Effector memory CD4-positive, alpha-beta T cell (primary cell): Measurements from ENCODE around the gene GREB1L.

ENCODE experiments used
- DNase-seq, 3 donors: peaks; one replicate each; pipeline ENCODE4 v3.0.0-alpha.2; 2020
- H3K27ac ChIP-seq: 2 replicates; pipeline ENCODE4 v1.7.0; 2013; ENCODE audit warnings: mild to moderate bottlenecking, low read length, moderate library complexity; ENCODE audit not compliant: insufficient read depth, poor library complexity, severe bottlenecking
- H3K27me3 ChIP-seq: replicated peaks from 2 replicates; pipeline ENCODE4 v1.7.0; 2013; ENCODE audit warnings: mild to moderate bottlenecking, low read length; ENCODE audit not compliant: insufficient read depth, control insufficient read depth, poor library complexity, severe bottlenecking
- H3K36me3 ChIP-seq: 2 replicates; pipeline ENCODE4 v1.7.0; 2013; ENCODE audit warnings: mild to moderate bottlenecking, low read length, moderate library complexity; ENCODE audit not compliant: control insufficient read depth, insufficient read depth
- H3K4me1 ChIP-seq: 2 replicates; pipeline ENCODE4 v1.7.0; 2013; ENCODE audit warnings: low read length, mild to moderate bottlenecking; ENCODE audit not compliant: control insufficient read depth, insufficient read depth, poor library complexity, severe bottlenecking
- H3K4me3 ChIP-seq: 2 replicates; pipeline ENCODE4 v1.7.0; 2013; ENCODE audit warnings: low read length, low read depth, mild to moderate bottlenecking; ENCODE audit not compliant: insufficient read depth, poor library complexity, severe bottlenecking
- H3K9me3 ChIP-seq: 2 replicates; pipeline ENCODE4 v1.7.0; 2013; ENCODE audit warnings: mild to moderate bottlenecking, low read length, moderate library complexity; ENCODE audit not compliant: control insufficient read depth

The GREB1L gene

DNA sequence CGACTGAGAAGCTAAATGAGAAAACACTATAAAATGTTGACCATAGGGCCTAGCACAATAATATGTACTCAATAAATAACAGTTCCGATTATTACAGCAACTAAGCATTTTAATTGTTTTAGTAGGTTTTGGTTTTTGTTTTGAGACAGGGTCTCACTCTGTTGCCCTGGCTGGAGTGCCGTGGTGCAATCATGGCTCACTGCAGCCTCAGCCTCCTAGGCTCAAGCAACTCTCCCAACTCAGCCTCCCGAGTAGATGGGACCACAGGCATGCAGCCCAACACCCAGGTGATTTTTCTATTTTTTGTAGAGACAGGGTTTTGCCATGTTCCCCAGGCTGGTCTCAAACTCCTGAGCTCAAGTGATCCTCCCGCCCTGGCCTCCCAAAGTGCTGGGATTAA lies 304.4 kb downstream of the GREB1L start:
- Histone ChIP-seq H3K27ac (no peak overlapping the region), H3K9me3 (no peaks in the 10 kb centered on the region), H3K4me3 (no peak overlapping the region), H3K27me3 (no peaks in the 10 kb centered on the region), H3K36me3 (peaks cover 4% of the 10 kb centered on the region), H3K4me1 (no peaks in the 10 kb centered on the region)
- DNase-seq, result no peak

DNA sequence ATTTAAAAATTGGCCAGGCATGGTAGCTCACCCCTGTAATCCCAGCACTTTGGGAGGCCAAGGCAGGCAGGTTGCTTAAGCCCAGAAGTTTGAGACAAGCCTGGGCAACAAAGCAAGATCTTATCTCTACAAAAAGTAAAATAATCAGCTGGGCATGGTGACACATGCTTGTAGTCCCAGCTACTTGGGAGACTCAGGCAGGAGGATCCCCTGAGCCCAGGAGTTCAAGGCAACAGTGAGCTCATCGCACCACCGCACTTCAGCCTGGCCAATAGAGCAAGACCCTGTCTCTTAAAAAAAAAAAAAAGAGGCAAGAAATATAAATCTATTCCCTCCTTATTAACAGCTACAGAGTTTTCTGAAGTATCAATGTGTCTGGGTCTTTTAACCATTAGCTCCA lies 306.6 kb downstream of the GREB1L start:
- no peak overlapping the region for H3K27ac ChIP-seq
- no peak overlapping the region for H3K4me3 ChIP-seq
- H3K27me3 ChIP-seq, result no peaks in the 10 kb centered on the region
- no peaks in the 10 kb centered on the region for H3K9me3 ChIP-seq
- no peaks in the 10 kb centered on the region for H3K4me1 ChIP-seq
- no peak for DNase-seq
- peaks cover 9% of the 10 kb centered on the region for H3K36me3 ChIP-seq

DNA sequence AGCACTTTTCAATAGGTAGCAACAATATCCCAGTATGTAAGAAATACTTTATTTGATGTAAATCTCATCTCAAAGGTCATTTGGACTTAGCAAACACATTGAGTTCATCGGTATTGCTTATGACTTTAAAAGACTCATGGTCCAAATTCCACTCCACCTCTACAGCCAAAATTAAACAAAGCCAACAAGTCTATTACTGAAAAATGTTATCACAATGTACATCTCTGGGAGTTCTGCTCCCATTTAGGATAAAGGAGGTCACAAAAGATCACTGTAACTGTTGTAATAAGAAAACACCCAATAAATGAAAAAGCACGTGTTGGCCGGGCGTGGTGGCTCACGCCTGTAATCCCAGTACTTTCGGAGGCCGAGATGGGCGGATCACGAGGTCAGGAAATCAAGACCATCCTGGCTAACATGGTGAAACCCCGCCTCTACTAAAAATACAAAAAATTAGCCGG lies 308.5 kb downstream of the GREB1L start:
- peaks cover 9% of the 10 kb centered on the region for H3K36me3 ChIP-seq
- no peak overlapping the region for H3K27ac ChIP-seq
- no peak for DNase-seq
- no peaks in the 10 kb centered on the region for H3K9me3 ChIP-seq
- H3K4me3 ChIP-seq, result no peak overlapping the region
- no peaks in the 10 kb centered on the region for H3K4me1 ChIP-seq
- no peaks in the 10 kb centered on the region for H3K27me3 ChIP-seq

DNA sequence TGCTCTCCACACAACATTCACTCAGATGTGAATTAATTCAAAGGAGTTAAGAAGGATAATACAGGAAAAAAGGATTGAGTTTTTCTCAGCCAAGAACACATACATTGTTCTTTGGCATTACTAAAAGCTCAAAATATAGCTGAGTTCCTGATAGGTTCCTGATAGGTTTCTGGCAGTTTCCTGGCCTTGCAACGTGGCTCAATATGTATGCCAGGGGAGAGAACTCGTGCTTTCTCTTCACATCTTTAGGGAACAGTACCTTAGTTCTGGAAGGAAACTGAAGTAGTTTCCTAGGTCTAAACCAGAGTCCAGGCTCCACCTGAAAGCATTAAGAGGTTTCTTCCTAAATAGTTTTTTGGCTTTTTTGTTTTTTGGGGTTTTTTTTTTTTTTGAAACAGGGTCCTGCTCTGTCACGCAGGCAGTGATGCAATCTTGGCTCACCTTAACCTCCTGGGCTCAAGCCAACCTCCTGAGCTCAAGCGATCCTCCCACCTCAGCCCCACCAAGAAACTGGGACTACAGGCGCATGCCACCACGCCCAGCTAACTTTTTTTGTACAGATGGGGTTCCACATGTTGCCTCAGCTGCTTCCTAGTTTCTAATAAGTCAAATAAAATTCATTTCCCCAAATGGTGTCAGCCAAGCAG lies 315.7 kb downstream of the GREB1L start:
- H3K27ac ChIP-seq, result no peak overlapping the region
- H3K27me3 ChIP-seq, result no peaks in the 10 kb centered on the region
- peaks cover 19% of the 10 kb centered on the region for H3K36me3 ChIP-seq
- H3K4me3 ChIP-seq, result no peak overlapping the region
- no peak for DNase-seq
- no peaks in the 10 kb centered on the region for H3K9me3 ChIP-seq
- H3K4me1 ChIP-seq, result no peaks in the 10 kb centered on the region

DNA sequence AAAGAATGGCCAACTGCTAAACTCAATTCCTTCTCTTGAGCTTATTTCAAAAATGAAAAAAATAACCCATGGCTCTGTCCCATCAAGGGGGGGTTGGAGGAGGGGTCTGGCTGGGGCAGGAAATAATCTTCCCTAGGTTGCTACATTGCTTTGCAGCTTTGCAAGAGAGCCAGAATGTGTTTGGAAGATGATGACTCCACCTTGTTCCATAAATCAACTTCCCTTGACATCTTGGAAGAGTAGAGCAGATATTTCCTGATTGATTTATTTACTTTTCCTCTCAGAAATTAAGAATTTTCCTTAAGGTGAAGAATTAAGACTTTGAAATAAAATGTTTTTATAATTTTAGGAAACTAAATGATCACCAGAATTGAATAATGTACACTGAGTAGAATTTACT lies 317.2 kb downstream of the GREB1L start:
- no peaks in the 10 kb centered on the region for H3K9me3 ChIP-seq
- H3K27me3 ChIP-seq, result no peaks in the 10 kb centered on the region
- no peak overlapping the region for H3K4me3 ChIP-seq
- no peak overlapping the region for H3K27ac ChIP-seq
- no peaks in the 10 kb centered on the region for H3K4me1 ChIP-seq
- peaks cover 27% of the 10 kb centered on the region for H3K36me3 ChIP-seq
- no peak for DNase-seq

DNA sequence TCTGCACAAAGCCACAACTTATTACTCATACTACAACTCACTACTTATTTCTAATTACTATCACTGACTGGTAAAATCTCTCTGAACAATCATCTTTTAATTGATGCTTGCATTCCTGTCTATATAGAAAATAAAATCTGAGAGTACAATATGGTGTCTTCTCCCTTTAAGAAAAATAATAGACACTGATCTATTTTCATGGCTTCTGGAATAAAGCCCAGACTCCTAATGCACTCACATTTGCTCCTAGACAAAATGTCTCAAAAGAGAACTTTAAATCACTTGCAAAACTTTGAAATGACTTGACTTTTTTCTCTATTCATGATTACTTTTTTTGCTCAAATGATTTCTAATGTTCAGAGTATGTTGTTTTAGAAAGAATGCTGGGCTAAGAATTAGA lies 329.7 kb downstream of the GREB1L start:
- Histone ChIP-seq H3K4me1 (no peaks in the 10 kb centered on the region), H3K27me3 (no peaks in the 10 kb centered on the region), H3K36me3 (peaks cover 64% of the 10 kb centered on the region), H3K27ac (no peak overlapping the region), H3K4me3 (no peak overlapping the region), H3K9me3 (no peaks in the 10 kb centered on the region)
- DNase-seq, result no peak
